HG03439 (cell line): Measurements from ENCODE around the gene PATZ1.

Experiments
- ATAC-seq: cut with Tn5 transposase; IDR thresholded peaks from one replicate; pipeline ENCODE4 v1.9.1; 2021; ENCODE audit warnings: mild to moderate bottlenecking, moderate library complexity; ENCODE audit not compliant: unreplicated experiment

The PATZ1 gene

DNA sequence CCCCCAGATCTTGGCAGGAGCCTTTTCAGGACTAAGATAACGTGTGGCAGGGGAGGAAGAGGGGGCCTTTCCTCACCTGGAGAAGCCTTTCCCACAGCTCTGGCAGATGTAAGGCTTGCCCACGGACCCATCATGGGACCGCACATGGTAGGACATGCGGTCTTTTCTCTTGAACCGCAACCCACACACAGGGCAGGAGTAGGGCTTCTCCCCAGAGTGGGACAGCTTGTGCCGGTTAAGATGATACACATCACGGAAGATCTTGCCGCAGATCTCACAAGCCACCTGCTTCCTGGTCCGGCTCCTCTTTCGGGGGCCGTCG, 1.9 kb downstream of the PATZ1 start:
- no peak for ATAC-seq

DNA sequence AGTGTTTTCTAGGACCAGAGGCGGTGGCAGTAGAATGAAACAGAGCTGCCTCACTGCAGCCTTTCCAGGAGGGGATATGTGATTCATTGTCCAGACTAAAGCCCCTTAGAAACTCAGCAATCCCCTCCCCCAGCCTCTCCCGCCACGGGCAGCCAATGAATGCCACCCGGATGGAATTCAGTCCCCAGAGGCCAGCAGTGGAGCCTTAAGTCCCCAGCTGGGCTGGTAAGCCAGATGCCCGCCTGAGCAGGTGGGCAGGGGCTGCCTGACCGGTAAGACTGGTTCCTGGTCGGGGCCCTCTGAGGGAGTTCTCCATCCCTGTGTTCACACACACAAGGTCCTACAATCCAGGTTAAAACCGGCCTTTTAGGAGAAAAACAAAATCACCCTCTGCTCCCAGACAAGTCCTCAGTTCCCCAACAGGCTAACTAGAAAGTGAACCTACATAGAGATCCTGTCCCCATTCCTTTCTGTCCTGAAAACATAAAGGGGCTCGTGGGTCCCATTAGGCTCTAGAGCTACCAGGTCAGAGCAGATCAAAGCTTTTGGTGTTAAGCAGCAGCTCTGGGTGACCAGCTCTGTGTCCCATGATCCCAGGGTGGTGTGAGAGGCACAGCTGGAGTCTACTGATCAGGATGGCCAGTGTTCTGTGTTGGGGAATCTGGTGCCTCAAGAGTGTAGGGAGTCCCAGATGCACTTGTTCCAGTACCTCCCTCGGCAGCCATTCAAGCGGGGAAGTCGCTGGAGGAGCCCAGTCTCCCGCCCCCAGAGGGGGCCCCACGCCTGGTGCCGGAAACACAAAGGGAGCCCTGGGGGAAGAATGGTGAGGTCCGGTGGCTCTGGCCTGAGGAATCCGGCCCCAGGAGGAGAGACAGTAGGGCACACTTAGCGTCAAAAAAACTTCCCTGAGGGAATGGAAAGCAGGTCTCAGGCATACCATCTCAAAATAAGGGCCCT, 2.6 kb downstream of the PATZ1 start:
- no peak for ATAC-seq

DNA sequence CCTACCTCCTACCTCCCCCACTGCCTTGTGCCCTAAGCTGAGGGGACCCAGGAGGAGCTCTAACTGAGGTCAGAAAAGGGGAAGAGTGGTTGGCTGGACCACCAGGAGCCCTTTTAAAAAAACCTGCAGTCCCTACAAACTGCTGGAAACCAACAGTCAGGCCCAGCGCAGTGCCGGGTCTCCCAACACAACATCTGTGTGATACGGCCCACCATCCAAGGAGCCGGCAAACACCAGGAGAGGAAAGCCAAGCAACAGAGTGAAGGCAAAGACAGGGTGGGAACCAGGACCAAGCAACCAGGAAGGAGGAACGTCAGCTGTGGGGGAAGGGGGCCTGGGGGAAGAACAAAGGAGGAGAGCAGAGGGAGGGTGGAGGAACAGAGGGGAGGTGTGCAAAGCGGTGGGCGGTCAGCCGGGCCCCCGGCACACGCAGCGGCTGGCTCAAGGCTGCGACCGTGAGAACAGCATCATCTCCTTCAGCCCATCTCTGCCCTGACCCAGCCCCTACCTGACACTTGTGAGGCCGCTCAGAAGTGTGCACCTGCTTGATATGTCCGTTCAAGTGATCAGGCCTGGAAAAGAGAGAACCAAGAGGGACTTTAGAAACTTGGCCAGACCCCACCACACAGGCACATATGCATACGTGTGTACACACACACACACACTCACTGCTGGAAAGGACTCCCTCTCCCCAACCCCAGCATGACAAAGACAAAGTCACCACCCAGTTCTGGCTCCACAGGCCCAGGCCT, 3.6 kb downstream of the PATZ1 start:
- no peak for ATAC-seq

DNA sequence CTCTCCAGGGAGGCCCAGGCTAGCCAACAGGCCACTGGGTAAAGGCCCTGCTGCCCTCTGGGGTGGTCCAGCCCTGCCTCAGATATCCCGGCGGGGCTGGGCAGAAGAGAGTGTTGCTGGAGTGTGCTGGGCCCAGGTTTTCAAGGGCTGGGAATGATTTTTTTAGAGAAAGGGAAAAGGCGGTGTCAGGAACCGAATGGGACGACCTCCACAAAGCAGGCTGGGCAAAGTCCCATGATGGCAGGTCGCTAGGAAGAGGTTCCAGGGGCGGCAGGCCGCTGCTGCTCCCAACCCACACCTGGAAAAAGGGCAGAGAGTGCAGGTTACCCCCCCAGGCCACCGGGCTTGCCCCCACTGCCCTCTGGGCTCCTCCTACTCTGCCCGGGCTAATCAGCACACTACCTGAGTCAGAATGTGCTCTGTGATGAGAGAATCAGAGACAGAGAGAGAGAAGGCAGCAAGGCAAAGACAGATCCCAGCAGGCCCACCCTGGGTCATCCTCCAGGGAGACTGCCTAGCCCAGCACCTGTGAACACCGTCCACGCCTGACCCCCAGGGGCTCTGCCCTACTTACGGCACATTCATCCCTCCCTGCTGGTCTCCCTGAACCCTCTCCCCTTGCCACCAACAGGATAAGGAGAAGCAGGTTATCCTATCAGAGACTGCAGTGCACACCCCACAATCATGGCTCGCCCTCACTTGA, 4.6 kb downstream of the PATZ1 start:
- no peak for ATAC-seq

DNA sequence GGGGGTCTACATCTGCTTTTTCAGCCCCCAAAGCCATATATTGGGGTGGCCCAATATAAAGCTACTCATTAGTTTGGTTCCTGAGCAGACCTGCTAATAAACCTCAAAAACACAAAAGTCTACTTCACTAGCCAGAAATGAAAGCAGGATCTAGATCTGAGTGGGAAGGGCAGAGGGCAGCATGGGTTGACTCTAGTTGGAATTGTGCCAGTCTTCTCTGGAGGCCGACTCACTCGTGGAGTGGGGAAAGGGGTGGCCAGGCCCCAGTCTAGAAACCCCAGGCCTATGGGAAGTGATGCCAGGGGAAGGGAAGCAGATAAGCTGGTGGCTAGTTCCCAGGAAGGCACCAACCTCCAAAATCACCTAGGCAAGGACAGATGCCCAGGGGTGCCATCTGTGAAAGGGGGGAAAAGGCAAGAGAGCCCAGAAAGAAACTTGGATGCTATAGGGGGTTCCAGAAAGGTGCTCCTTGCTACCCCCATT, 5.3 kb downstream of the PATZ1 start:
- no peak for ATAC-seq

DNA sequence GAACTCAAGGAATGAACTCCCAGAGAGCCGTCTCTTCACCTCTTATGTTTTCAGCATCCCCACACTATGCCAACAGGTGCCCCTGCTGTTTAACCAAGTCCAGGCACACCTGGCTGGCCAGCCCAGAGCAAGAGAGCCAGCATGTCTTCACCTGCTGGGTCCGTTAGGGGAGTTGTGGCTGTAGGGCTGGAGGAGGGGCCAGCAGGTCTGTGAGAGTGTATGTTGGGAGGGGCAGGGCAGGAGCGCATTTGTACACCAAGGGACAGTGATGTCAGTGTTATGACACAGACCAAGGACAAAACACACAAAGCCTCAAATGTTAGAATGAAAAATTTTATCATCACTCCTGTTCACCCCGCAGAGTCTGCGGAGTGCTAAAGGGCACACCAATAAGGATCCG, 5.8 kb downstream of the PATZ1 start:
- no peak for ATAC-seq

DNA sequence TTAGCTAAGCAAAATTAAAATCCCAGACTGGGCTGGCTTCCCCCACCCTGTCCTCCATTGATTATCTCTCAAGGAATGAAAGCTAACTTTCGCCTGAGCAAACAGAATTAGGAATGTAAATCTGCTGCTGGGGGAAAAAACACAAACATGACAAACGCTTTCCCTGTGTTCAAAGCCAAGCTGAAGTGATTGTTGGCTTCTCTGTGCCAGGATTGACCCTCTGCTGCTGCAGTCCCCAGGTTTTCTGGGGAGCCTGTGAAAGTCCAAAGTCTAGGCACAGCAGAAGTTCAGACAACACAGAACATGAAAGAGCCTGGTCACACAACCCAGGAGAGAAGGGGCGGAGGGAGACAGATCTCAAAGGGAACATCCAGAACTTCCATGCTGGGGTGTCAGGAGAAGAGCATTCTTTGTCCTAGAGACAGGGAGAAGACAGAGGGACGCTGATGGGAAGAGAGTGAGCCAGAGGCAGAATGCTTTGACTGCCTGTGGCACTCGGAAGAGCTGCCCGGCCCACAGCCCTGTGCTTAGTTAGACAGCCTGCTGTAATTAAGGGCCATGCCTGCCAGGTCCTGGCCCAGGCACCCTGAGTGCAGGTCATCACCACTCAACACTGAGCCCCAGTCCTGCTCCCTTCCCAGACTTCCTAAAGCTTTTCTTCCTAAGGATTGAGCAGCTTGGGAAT, 6.9 kb downstream of the PATZ1 start:
- ATAC-seq: no peak

DNA sequence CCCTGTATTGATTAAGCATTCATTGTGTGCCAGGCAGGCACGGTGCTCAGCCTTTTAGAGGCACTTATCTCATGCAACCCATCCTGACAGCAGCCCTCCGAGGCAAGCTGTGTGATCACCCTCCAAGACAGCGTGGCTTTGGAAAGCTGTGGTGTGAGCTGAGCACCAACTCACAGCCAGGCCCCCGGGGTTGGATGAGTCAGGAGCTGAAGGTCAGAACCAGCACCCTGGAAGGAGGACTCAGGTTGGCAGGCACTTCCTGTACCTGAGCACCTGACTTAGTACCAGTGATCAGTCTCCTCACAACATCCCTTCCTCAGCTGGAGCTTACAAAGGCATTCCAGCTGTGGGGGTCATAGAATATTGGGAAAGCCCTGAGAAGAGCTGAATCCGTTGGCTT, 9.0 kb downstream of the PATZ1 start:
- ATAC-seq: no peak

DNA sequence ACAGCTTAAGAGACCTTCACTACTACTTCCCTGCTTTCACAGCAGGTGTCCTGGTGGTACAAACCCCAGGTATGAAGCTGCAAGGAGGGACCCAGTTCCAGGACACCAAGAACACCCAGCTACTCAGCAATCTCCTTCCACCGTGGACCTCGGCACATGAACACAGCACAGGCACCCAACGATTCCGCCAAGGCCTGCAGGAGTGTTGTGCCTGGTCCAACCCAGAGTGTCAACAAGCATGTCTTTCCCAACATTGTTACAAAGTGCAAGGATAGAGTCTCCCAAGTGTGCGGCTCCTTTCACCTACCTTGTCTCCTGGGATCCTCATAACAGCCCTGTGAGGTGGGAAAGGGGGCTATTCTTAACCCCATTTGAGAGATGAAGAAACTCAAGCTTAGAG, 11.8 kb downstream of the PATZ1 start:
- no peak for ATAC-seq

DNA sequence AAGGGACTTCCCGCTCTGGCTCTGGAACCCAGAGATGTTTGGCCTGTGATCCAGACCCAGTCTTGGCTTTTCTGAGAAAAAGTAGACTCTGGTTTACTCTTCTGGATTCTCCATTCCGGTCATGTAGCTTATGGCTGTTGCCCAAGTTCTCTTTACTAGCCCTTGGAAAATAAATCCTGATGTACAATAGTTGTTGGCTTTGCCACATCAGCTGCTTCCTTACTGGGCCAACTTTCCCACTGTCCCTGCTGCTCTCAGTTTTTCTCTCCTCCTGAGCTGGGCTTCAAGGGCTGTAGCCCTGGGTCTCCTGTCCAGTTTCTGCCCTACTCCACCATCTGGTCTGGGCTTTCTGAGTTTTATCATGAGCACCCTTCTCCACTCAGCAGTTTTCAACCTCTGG, 12.5 kb downstream of the PATZ1 start:
- no peak for ATAC-seq

DNA sequence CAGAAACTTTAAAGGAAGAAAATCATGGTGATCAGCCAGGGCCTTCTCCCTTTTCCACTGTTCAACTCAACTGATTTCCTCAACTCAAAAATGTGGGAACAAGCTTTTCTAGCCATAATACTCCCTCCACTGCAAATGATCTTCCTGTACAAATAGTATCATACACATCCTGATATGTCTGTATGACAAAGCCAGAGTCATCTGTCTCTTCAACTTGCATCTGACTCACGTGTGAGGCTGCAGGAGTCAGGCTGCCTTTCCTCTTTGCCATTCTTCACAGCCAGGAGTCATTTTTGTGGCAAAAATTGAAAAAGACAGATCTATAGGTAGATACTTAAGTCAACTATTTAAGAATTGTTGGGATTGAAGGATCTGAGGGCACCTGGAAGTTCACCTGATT, 13.3 kb downstream of the PATZ1 start:
- no peak for ATAC-seq

DNA sequence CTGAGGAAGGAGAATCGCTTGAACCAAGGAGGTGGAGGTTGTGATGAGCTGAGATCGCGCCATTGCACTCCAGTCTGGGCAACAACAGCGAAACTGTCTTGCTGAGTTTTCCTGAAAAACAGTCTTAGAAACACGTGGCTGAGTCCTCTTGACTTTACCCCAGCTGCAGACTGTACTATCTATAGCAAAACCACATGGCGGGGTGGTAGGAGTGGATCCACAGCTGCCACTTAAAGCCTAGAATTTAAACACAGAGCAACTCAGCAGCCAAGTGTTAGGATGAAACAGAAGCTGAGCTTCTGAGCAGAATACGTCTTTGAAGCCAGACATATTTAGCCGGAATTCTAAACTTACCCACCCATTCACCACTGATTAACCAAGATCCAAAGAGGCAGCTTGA, 14.1 kb downstream of the PATZ1 start:
- ATAC-seq: no peak

DNA sequence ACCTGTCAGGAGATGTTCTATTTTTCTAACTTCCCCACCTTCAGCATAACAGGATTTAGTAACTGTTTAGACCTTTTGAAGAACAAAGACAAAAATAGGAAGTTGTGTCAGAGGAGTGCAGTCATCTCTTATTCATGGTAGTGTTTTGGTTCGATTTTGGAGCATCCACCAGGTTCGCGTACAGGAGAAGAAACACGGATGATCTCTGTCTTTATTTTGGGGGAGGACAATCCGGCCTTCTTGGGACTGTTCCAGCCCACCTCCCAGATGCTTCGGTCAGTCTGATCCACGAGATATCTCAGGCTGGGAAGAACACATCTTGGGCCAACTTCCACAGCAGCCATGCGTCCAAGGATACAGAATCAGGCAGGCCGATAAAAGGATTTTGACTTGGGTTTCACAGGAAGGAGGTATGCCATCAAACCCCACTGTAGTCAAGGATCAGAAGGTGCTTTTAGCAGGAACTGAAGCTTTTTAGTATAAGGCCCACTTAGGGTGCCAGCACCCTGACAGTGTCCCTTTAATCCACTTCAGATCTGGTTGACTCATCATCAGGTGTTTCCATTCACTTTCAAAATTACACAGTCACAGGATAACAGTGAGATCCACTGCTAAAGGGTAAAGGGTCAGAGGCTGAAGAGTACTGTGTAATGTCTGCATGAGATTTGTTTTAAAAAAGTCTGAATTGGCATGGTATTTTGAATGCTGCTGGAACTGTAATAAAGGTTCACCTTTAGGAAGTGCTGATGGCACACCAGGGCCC, 16.5 kb downstream of the PATZ1 start:
- no peak for ATAC-seq

DNA sequence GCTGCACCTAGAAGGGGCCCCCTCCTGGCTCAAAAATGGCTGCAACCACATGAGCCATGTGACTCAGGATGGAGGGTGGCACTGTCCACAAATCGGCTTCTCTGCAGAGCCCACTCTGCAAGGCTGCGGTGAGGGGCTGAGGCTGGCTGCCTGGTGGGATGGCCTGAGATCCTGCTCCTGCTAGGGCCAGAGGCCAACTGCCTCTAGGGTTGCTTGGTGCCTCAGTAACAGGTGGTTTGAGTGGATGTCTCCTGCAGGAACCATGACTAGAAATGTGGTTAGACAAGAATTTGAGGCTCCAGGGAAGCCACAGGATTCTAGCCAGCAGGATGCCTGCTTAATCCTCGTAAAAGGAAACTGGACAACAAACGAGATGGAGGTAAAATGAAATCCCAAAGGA, 17.1 kb downstream of the PATZ1 start:
- no peak for ATAC-seq

DNA sequence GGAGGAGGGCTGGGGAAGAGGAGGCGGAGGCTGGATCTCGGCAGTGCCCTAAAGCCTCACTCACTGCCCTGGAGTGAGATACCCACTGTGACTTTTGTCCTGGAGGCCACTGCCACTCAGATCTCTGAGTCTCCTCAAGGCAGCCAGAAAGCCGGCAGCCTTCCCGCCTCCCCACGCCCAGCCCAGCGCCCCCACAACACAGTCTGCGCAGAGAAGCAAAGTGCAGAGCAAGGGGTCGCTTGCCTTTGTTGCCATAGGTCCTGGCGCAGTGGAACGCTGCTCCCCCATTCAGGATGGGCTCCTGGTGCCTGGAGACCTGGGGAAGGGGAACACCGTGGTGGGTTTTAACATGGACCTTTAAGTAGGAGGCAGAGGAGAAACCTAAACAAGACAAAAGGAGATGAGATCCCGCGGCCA, 17.6 kb downstream of the PATZ1 start:
- ATAC-seq: no peak

DNA sequence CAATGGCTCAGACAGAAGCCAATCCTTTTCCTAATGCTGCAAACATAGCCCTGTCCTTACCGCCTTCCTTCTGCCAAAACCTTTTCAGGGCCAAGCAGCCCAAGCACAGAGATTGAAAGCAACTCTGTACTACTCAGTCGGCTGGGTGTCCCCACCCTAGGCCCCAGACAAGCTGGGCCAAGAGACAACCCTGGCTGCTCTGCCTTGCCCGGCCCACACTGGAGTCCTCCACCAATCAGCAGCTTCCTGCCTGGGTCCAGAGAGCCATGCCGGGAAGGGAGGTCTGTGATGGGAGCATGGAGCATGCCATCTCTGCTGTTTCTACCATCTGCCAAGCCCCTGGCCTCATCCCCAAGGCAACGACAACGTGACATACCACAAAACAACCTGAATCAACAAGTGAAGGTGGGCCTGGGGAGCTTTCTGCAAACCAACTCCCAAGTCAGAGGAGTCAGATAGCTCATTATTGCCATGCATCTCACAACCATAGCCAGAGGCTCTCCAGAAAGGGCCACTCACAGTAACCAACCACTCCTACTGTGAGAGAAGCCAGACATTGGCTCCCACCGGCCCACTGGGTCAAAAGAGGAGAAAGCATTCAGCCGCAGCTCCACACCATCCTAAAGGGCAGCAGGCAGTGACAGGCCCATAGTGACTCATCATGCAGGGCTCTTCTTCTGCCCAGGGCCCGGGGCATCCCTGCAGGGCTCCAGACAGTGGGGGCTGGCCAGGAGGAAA, 18.2 kb downstream of the PATZ1 start:
- ATAC-seq: no peak

DNA sequence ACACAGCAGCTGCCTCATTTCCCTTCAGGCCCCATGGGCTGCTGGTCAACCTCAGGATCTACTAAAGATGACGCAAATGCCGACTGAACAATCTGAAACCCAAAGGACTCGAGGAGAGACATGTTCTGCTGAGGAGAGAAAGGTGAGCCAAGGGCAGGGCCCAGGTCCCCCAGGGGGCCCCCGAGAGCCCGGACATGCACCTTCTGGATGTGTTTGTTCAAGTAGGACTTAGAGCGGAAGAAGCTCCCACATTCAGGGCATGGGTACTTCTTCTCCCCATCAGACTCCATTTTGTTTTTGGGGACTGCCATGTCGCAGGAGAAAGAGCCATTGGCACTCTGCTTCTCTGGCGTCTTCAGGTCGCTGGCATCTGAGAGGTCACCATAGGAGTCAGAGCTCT, 19.3 kb downstream of the PATZ1 start:
- no peak for ATAC-seq

DNA sequence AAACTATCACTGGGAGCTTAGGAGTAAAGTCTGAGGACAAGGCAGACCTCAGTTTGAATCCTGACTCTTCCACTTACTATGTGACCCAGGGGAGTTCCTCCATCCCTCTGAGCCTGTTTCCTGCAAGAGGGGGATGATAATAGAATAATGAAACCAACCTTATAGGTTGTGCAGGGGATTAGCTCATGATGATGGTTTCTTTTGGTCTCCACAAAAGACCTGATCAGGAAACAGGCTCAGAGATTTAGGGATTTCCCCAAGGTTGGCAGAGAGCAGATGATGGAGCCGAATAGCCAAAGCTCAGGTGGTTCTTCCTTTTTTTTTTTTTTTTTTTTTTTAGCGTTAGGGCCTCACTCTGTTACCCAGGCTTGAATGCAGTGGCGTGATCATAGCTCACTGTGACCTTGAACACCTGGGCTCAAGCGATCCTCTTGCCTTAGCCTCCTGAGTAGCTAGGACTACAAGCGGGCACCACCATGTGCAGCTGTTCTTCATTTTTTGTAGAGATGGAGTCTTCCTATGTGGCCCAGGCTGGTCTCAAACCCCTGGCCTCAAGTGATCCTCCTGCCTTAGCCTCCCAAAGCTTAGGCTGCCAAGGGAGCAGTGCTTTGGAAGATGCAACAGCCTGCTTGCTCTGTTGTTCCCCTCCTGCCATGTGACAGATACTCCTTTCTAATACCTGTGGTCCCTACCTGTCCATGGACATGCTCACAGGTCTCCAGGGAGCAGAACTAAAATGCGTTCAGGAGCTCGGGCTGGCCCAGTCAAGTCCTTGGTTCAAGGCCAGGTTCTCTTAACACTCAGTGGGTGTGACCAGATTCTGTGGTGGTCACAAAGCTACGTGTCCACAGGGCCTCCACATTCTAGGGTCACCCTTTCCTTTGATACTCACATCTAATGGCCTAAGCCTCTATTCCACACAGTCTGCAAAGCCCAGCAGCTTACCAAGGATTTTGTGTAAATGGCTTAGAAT, 22.3 kb downstream of the PATZ1 start:
- ATAC-seq: no peak
